AG04449 (cell line): Measurements from ENCODE around the gene RAB37.

Experiments used
- CTCF ChIA-PET: fragments of 350-600 bp; formaldehyde crosslinking; extraction: SDS; loops from one replicate; lab custom pipeline; 2021; ENCODE audit warnings: antibody characterized with exemption; lab: Yijun Ruan, JAX
- POLR2A ChIA-PET: fragments of 400-600, 350-600 bp; formaldehyde crosslinking; extraction: SDS; loops from one replicate; lab custom pipeline; 2020; ENCODE audit warnings: antibody characterized with exemption, inconsistent platforms; lab: Yijun Ruan, JAX
- DNase-seq: peaks from one replicate; pipeline ENCODE4 v3.0.0-alpha.2; 2010; ENCODE audit warnings: low read depth, low spot score
- H3K4me3 ChIP-seq: 2 replicates; pipeline ENCODE4 v1.5.1; 2011; ENCODE audit warnings: low read depth, mild to moderate bottlenecking, control low read depth, low read length
- CTCF ChIP-seq: IDR thresholded peaks from one replicate; pipeline ENCODE4 v1.5.1; 2011; ENCODE audit warnings: mild to moderate bottlenecking, moderate library complexity, low read length, control low read depth, inconsistent platforms; ENCODE audit not compliant: insufficient read depth; ENCODE audit errors: missing control alignments

Gene RAB37

DNA sequence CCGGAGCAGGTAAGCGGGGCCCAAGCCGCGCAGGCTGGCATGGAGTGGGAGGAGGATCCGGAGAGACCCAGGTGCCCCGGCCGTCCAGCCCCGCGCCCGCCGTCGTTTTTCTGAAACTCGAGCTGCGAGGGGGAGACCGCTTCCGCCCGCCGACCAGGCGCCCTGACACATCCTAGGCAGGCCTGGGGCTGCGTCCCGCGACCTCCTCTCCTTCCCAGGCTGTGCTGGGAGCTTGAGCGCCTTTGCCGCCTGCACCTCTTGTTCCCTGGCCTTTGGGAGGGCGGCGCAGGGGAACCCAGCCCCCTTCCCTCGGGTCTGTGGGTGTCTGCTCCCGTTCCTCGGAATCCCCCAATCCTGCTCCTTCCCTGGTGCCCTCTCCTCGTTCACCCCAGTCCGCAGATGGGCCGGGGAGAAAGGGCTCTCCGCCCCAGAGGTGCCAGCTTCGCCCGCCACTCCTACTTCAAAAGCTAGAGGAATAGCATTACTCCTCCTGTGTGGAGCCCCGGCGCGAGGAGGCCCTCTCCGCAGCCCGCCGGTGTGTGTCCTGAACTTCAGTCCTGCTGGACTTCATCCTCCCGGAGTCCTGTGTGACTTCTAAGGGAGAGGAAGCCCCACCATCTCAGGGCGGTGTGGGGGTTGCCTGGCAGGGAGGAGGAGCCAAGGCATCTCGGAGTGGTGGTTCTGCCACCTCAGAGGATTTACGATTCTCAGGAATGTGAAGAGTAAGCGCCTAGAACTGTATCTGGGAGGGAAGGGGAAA is 12.4 kb downstream of the RAB37 start:
- no peak for TF ChIP-seq CTCF
- CTCF ChIA-PET, result interaction anchor here (0.7 to 2.4 kb wide), 12 partner anchors 10 to 120 kb away, joined by 3 to 23 read pairs (median 4); partner anchors contain the start of genes NAT9 and RAB37
- peak overlapping the region; percentile 76 for H3K4me3 ChIP-seq
- POLR2A ChIA-PET, result interaction anchor here (0.8 to 2.5 kb wide), 3 partner anchors 11 to 24 kb away, joined by 3 to 10 read pairs (median 3); no protein-coding TSS in a partner anchor
- no peak for DNase-seq

GRCh38 chr17:74750039-74750326 is 12.9 kb downstream of the RAB37 start:
- DNase-seq, result no peak
- H3K4me3 ChIP-seq, result peak overlapping the region; percentile 76
- ChIA-PET CTCF (interaction anchor here (0.8 to 2.4 kb wide), 11 partner anchors 9 to 114 kb away, joined by 3 to 23 read pairs (median 4); partner anchors contain the start of genes NAT9 and RAB37), POLR2A (interaction anchor here (1.0 to 2.5 kb wide), 2 partner anchors 10 to 16 kb away, joined by 3 to 10 read pairs; no protein-coding TSS in a partner anchor)
- no peak for TF ChIP-seq CTCF

GRCh38 chr17:74750327-74751069 is 13.4 kb downstream of the RAB37 start:
- POLR2A ChIA-PET, result interaction anchor here (1.0 to 2.5 kb wide), 3 partner anchors 10 to 122 kb away, joined by 3 to 10 read pairs (median 3); partner anchors contain the start of gene FDXR
- H3K4me3 ChIP-seq, result peak overlapping the region; percentile 76
- no peak for DNase-seq
- TF ChIP-seq CTCF, result no peak
- CTCF ChIA-PET, result interaction anchor here (0.8 to 5.2 kb wide), 10 partner anchors 9 to 113 kb away, joined by 3 to 27 read pairs (median 8); partner anchors contain the start of gene RAB37

- TF ChIP-seq CTCF, result no peak
- ChIA-PET POLR2A (no interaction called here), CTCF (interaction anchor here (1.1 to 5.2 kb wide), 3 partner anchors 19 to 110 kb away, joined by 3 to 27 read pairs (median 7); no protein-coding TSS in a partner anchor)
- H3K4me3 ChIP-seq, result no peak overlapping the region
- DNase-seq, result no peak
These were observed 15.4 kb downstream of the RAB37 start for GRCh38 chr17:74752415-74752814.

GRCh38 chr17:74752822-74753401 is 15.9 kb downstream of the RAB37 start:
- POLR2A ChIA-PET, result no interaction called here
- H3K4me3 ChIP-seq, result no peak overlapping the region
- DNase-seq, result no peak
- no peak for TF ChIP-seq CTCF
- CTCF ChIA-PET, result interaction anchor here (1.0 to 5.2 kb wide), 4 partner anchors 9 to 109 kb away, joined by 3 to 27 read pairs (median 5); no protein-coding TSS in a partner anchor

DNA sequence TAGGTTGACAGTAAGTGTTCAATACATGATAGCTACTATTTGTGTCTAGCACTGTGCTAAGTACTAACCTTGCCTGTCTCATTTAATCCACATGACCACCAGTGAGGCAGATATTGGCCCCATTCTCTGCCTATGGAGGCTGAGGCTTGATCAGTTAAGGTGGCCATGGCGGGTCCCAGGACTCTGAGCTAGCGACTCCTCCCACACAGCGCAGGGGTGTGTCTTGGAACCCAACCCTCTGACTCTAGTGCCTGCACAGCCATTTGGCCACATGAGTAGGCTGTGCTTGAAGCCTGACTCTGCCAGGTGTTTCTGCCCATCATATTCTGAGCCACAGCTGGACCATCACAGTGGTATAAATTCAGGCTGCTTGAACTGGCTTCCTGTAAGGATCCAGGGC is 17.8 kb downstream of the RAB37 start:
- H3K4me3 ChIP-seq, result no peak overlapping the region
- POLR2A ChIA-PET, result no interaction called here
- CTCF ChIA-PET, result interaction anchor here (1.1 to 7.9 kb wide), 5 partner anchors 9 to 111 kb away, joined by 3 to 71 read pairs (median 7); no protein-coding TSS in a partner anchor
- TF ChIP-seq CTCF, result no peak
- DNase-seq, result no peak
